K562 (cell line): ENCODE measurements around the gene RPL36AL.

Experiments
- CBX2 ChIP-seq: fragments of 200-600 bp; sonication (generic); IDR thresholded peaks from one replicate; pipeline ENCODE4 v1.6.1; 2012; ENCODE audit warnings: mild to moderate bottlenecking, low read length, inconsistent platforms; ENCODE audit not compliant: insufficient read depth, poor library complexity, severe bottlenecking
- NR2C2 ChIP-seq, 2 experiments: fragments of 200-800 bp in 1 of 2; sonication (Bioruptor generic) in 1 of 2; sonication (generic) in 1 of 2; formaldehyde crosslinking in 1 of 2; IDR thresholded peaks; 2 replicates each; pipeline versions ENCODE4 v1.6.1 to v1.8.0; 2016 to 2022; ENCODE audit warnings: mild to moderate bottlenecking in 1 of 2, missing compliant biosample characterization in 1 of 2, missing genetic modification characterization in 1 of 2, missing genetic modification reagents in 1 of 2
- RAD21 ChIP-seq, 2 experiments: fragments of 250-450 bp in 1 of 2; fragments of 450-650 bp in 1 of 2; sonication (Bioruptor Pico) in 1 of 2; formaldehyde crosslinking in 1 of 2; IDR thresholded peaks in 1 of 2; conservative IDR thresholded peaks in 1 of 2; 2 replicates each; pipeline versions ENCODE4 v1.4.0 to v1.8.0; 2020 to 2022; ENCODE audit warnings: mild to moderate bottlenecking in 2 of 2, moderate library complexity in 1 of 2
- SNIP1 ChIP-seq: fragments of 450-650 bp; IDR thresholded peaks from 2 replicates; pipeline ENCODE4 v1.7.1; 2017; ENCODE audit warnings: low read depth, mild to moderate bottlenecking
- TAF1 ChIP-seq: IDR thresholded peaks from 2 replicates; pipeline ENCODE4 v1.6.1; 2011; ENCODE audit warnings: mild to moderate bottlenecking, low read length, moderate library complexity; ENCODE audit not compliant: insufficient read depth, control insufficient read depth, severe bottlenecking; ENCODE audit errors: extremely low read depth
- TBL1XR1 ChIP-seq, 2 experiments: IDR thresholded peaks; 2 replicates each; pipeline ENCODE4 v1.6.1; 2012; ENCODE audit warnings: improper control_type of control experiment in 2 of 2, low read length in 2 of 2, mild to moderate bottlenecking in 1 of 2
- TCFL5 ChIP-seq: fragments of 250-450 bp; sonication (Bioruptor Pico); conservative IDR thresholded peaks from 2 replicates; pipeline ENCODE4 v1.6.1; 2021; ENCODE audit warnings: mild to moderate bottlenecking, moderate library complexity, matching md5 sums
- YY1 ChIP-seq, 3 experiments: IDR thresholded peaks; 2 replicates each; pipeline ENCODE4 v1.6.1; 2011; ENCODE audit warnings: low read length in 2 of 3, mild to moderate bottlenecking in 2 of 3, moderate library complexity in 2 of 3, borderline replicate concordance in 1 of 3, control low read depth in 1 of 3, low read depth in 1 of 3; ENCODE audit not compliant: insufficient read depth in 3 of 3, insufficient replicate concordance in 2 of 3, control insufficient read depth in 1 of 3, insufficient read length in 1 of 3; ENCODE audit errors: extremely low read depth in 1 of 3
- TF ChIP-seq, protein P1 (sequence below), 3 experiments: IDR thresholded peaks in 2 of 3; conservative IDR thresholded peaks in 1 of 3; 2 replicates each; pipeline ENCODE4 v1.5.1; 2011 to 2012; ENCODE audit warnings: low read length in 3 of 3, mild to moderate bottlenecking in 3 of 3, control low read depth in 2 of 3, improper control_type of control experiment in 1 of 3, inconsistent platforms in 1 of 3, low read depth in 1 of 3, mixed read lengths in 1 of 3, moderate library complexity in 1 of 3; ENCODE audit not compliant: insufficient read depth in 2 of 3
- TF ChIP-seq, protein P2 (sequence below): sonication (generic); formaldehyde crosslinking; IDR thresholded peaks from 2 replicates; pipeline ENCODE4 v1.8.0; 2022; ENCODE audit warnings: missing genetic modification reagents, mild to moderate bottlenecking, borderline replicate concordance

GRCh38 chr14:49614196-49614595, 6.2 kb downstream of the RPL36AL start:
- TF ChIP-seq, protein P1, sequence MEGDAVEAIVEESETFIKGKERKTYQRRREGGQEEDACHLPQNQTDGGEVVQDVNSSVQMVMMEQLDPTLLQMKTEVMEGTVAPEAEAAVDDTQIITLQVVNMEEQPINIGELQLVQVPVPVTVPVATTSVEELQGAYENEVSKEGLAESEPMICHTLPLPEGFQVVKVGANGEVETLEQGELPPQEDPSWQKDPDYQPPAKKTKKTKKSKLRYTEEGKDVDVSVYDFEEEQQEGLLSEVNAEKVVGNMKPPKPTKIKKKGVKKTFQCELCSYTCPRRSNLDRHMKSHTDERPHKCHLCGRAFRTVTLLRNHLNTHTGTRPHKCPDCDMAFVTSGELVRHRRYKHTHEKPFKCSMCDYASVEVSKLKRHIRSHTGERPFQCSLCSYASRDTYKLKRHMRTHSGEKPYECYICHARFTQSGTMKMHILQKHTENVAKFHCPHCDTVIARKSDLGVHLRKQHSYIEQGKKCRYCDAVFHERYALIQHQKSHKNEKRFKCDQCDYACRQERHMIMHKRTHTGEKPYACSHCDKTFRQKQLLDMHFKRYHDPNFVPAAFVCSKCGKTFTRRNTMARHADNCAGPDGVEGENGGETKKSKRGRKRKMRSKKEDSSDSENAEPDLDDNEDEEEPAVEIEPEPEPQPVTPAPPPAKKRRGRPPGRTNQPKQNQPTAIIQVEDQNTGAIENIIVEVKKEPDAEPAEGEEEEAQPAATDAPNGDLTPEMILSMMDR (IDR thresholded peaks at IDR 0.05 in 2 of 3, conservative IDR thresholded peaks at IDR 0.05 in 1 of 3; ENCODE audit: insufficient read depth in 2 of 3, low read depth in 1 of 3, low read length in 3 of 3), result no peak
- TF ChIP-seq RAD21 (CRISPR knock-in tag; conservative IDR thresholded peaks at IDR 0.05 in 1 of 2, IDR thresholded peaks at IDR 0.05 in 1 of 2) (no peak), CBX2 (no peak), NR2C2 (CRISPR knock-in tag; IDR thresholded peaks at IDR 0.05) (no peak), NR2C2 (tag; IDR thresholded peaks at IDR 0.05) (no peak), SNIP1 (no peak), YY1 (IDR thresholded peaks at IDR 0.05; ENCODE audit: borderline replicate concordance in 1 of 3, control insufficient read depth in 1 of 3, extremely low read depth in 1 of 3, insufficient read depth in 3 of 3, insufficient read length in 1 of 3, insufficient replicate concordance in 2 of 3, low read depth in 1 of 3, low read length in 2 of 3) (no peak), TCFL5 (no peak), TAF1 (no peak), TBL1XR1 (IDR thresholded peaks at IDR 0.05; ENCODE audit: low read length in 2 of 2) (no peak)
- TF ChIP-seq, protein P2, sequence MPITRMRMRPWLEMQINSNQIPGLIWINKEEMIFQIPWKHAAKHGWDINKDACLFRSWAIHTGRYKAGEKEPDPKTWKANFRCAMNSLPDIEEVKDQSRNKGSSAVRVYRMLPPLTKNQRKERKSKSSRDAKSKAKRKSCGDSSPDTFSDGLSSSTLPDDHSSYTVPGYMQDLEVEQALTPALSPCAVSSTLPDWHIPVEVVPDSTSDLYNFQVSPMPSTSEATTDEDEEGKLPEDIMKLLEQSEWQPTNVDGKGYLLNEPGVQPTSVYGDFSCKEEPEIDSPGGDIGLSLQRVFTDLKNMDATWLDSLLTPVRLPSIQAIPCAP (CRISPR knock-in tag), result no peak
